GM12878 (cell line): ENCODE data around the gene PCDHGC3. TPM values are rescaled to one million over a fixed set of nuclear protein-coding genes. Genes with fewer than 3 reads are reported as not detected.

Experiments
- ATAC-seq: fragments of 200-7000 bp; cut with Tn5 transposase; 3 replicates; pipeline ENCODE4 v1.9.1; 2020; ENCODE audit warnings: mild to moderate bottlenecking, moderate library complexity
- BruUV-seq: library from RNA; stranded (reverse); fragments of 400-500 nt; replicated peaks from 2 replicates; lab custom pipeline; 2021; lab: Mats Ljungman, UMichigan
- CTCF ChIA-PET: fragments of 300-600 bp; sonication (Branson Sonifier 250); formaldehyde crosslinking; extraction: SDS; loops from one replicate; lab custom pipeline; 2021; ENCODE audit warnings: inconsistent platforms; lab: Yijun Ruan, JAX
- POLR2A ChIA-PET: fragments of 350-600 bp; formaldehyde crosslinking; extraction: SDS; loops from one replicate; lab custom pipeline; 2021; ENCODE audit warnings: inconsistent platforms; lab: Charles Lee
- RAD21 ChIA-PET: fragments of 300-600 bp; sonication (Branson Sonifier 250); formaldehyde crosslinking; loops from one replicate; lab custom pipeline; 2023; ENCODE audit warnings: antibody characterized with exemption; ENCODE audit not compliant: unreplicated experiment; lab: Charles Lee
- SMC1A ChIA-PET: fragments of 300-600 bp; sonication (Branson Sonifier 250); formaldehyde crosslinking; loops from one replicate; lab custom pipeline; 2023; ENCODE audit not compliant: unreplicated experiment, uncharacterized antibody; lab: Charles Lee
- DNase-seq: peaks from one replicate; pipeline ENCODE4 v3.0.0-alpha.2; 2011; ENCODE audit warnings: low read depth, low spot score
- FAIRE-seq: peaks from 3 replicates; lab custom pipeline; 2011; peaks lifted over from hg19 to GRCh38; lab: Jason Lieb, UNC
- H2AFZ ChIP-seq: 2 replicates; pipeline ENCODE4 v1.6.0; 2011; ENCODE audit warnings: low read depth, low read length, control low read depth; ENCODE audit not compliant: control insufficient read depth
- H3K27ac ChIP-seq: 2 replicates; pipeline ENCODE4 v1.5.1; 2011; ENCODE audit warnings: control low read depth; ENCODE audit not compliant: control insufficient read depth, insufficient read depth
- H3K27me3 ChIP-seq, 2 experiments: replicated peaks in 1 of 2; 2 replicates each; pipeline versions ENCODE4 v1.6.0 to v1.6.1; 2011; ENCODE audit warnings: low read length in 1 of 2; ENCODE audit not compliant: control insufficient read depth in 2 of 2, insufficient read depth in 2 of 2
- H3K36me3 ChIP-seq, 2 experiments: 2 replicates each; pipeline ENCODE4 v1.5.1; 2011; ENCODE audit warnings: low read length in 1 of 2; ENCODE audit not compliant: control insufficient read depth in 2 of 2, insufficient read depth in 2 of 2
- H3K4me1 ChIP-seq: 2 replicates; pipeline ENCODE4 v1.6.1; 2011; ENCODE audit warnings: mild to moderate bottlenecking, low read length, moderate library complexity, mixed read lengths; ENCODE audit not compliant: control insufficient read depth, insufficient read depth
- H3K4me2 ChIP-seq: 2 replicates; pipeline ENCODE4 v1.6.0; 2011; ENCODE audit warnings: control low read depth; ENCODE audit not compliant: control insufficient read depth, insufficient read depth
- H3K4me3 ChIP-seq: fragments of 200-600 bp; sonication (generic); 2 replicates; pipeline ENCODE4 v1.5.1; 2016
- H3K79me2 ChIP-seq: 2 replicates; pipeline ENCODE4 v1.6.0; 2011; ENCODE audit warnings: low read length; ENCODE audit not compliant: control insufficient read depth, insufficient read depth
- H3K9ac ChIP-seq: 2 replicates; pipeline ENCODE4 v1.8.0; 2011; ENCODE audit warnings: low read length, control low read depth, mixed read lengths; ENCODE audit not compliant: control insufficient read depth, insufficient read depth
- H3K9me3 ChIP-seq: replicated peaks from 3 replicates; pipeline ENCODE4 v1.5.1; 2011; ENCODE audit warnings: mild to moderate bottlenecking, low read length; ENCODE audit not compliant: control insufficient read depth, insufficient read depth
- H4K20me1 ChIP-seq: 2 replicates; pipeline ENCODE4 v1.6.0; 2011; ENCODE audit not compliant: control insufficient read depth, insufficient read depth
- IRF4 ChIP-seq: IDR thresholded peaks from 2 replicates; pipeline ENCODE4 v1.6.1; 2011; ENCODE audit warnings: low read depth, low read length
- NR2F1 ChIP-seq: fragments of 450-650 bp; conservative IDR thresholded peaks from 2 replicates; pipeline ENCODE4 v1.6.1; 2017; ENCODE audit warnings: mild to moderate bottlenecking
- STAT3 ChIP-seq: IDR thresholded peaks from 2 replicates; pipeline ENCODE4 v1.6.1; 2011; ENCODE audit warnings: low read depth, low read length, improper control_type of control experiment
- YY1 ChIP-seq: IDR thresholded peaks from 2 replicates; pipeline ENCODE4 v1.6.1; 2011; ENCODE audit warnings: low read depth, mild to moderate bottlenecking, low read length
- ZNF687 ChIP-seq: fragments of 450-650 bp; IDR thresholded peaks from 2 replicates; pipeline ENCODE4 v1.6.1; 2017; ENCODE audit warnings: mild to moderate bottlenecking, moderate library complexity
- WGBS: methylation state at CpG from one replicate; pipeline ENCODE4 v1.1.6; 2016; ENCODE audit warnings: low lambda C conversion rate; ENCODE audit not compliant: insufficient replicate concordance, insufficient coverage; ENCODE audit errors: missing lambda C conversion rate; 5-methylcytosine and 5-hydroxymethylcytosine counted together
- in situ Hi-C: fragments of 300-500 bp; cut with MboI; formaldehyde crosslinking; loops from 9 replicates; pipeline ENCODE4 v1.14.3; 2018; ENCODE audit warnings: mixed read lengths
- intact Hi-C: fragments of 100-400 bp; cut with micrococcal nuclease; formaldehyde crosslinking; loops from one replicate; pipeline ENCODE4 v1.14.2; 2022; ENCODE audit not compliant: unreplicated experiment
- polyA plus RNA-seq, 11 experiments: library from polyadenylated mRNA; depleted of rRNA in 4 of 11; unstranded in 6 of 11; stranded (reverse) in 5 of 11; fragments of >200 nt; fragmentation: Nextera tagmentation in 4 of 11; fragmentation: Illumina TruSeq in 1 of 11; extraction: Ambion mirVana in 4 of 11; extraction: Trizol in 1 of 11; gene quantifications; 1 replicate in 1 of 11; 2 replicates in 10 of 11; pipeline versions ENCODE4 v1.2.1 to v1.2.3, GENCODE V29; 2011 to 2016; ENCODE audit warnings: inconsistent platforms in 2 of 11, missing spikeins in 2 of 11, low read depth in 1 of 11
- total RNA-seq, 4 experiments: library from RNA; depleted of rRNA in 3 of 4; stranded (reverse); fragments of >200 nt in 3 of 4; fragmentation: Illumina TruSeq in 1 of 4; extraction: Trizol in 1 of 4; gene quantifications; 2 replicates each; pipeline versions ENCODE4 v1.2.1 to v1.2.3, GENCODE V29; 2013 to 2021

Gene PCDHGC3
- total and polyA plus RNA-seq, 10 of the 15 experiments (the other 5 are each of a cell fraction or from before 2014, with no cell fraction given), result 0.53 to 22.1 (median 12.0) TPM

DNA sequence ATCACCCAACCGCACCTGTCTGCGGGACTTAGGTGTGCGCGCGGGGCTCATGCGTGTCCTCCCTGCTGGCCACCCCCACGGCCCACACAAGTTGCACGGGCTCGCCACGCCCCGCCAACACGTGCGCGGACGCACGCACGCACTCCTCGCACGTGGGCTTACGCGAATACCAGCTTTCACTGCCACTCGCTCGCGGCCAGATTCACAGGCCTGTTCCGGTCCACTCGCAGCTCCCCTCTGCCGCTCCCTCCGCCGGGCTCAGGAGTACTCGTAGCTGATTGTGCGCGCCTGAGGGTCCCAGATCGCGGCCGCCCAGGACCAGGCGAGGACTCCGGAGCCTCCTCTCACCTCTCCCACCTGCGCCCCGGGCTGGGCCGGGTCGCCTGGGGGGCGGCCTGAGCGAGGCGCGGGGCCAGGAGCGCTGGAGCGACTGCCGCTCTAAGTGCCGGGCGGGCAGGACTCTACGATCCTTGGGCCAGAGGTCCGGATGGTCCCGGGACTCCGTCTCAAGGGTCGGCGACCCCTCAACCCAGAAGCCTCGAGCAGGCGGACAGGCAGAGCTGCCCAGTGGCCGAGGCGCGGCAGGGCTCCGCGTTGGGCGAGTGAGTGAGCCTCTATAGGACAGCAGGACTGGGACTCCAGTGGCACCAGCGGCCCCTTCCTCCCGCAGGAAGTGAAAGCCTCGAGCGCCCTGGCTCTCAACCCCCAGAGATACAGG lies 16.6 kb downstream of the PCDHGC3 start (continued):
- TF ChIP-seq STAT3 (no peak), NR2F1 (no peak), ZNF687 (peak; percentile 89)

DNA sequence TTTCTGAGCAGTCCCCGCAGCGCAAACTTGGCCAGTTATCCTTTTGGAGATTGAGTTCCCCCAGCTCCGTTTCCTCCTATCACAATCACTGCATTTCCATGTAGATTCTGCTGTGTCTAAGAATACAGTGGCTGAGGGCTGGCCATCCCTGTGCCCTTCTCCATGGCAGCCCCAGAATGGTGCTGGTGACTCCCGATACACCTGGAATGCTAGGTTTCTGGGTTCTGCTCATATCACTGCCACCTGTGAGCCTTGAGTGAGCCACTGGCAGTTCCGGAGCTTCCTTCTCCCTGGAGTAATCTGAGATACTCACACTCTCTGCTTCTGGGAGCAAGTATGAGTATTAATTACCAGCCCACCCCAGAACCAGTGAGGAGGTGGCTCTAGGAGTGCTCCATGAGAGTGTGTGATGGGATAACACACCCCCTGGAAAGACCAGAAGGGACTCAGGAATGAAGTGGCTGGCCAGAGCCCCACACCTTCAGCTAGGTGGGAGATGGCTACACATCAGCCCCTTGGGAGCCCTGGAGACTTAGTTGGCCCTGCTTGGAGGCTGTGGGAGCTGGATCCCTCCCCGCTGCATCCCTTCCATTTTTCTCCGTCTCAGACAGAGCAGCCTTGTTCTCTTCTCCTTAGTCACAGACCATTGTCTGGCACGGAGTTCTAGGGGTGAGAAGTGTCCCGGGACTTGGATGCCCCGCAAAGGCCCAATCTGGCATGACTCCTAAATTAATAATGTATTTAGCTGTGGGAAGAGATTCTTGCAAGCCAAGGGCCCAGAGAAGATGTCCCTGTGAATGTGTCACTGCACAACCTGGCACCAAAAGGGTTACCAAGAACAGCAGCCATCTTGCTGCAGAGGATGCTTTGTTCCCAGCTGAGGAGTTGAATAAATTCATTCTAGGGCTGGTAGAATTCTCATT lies 18.0 kb downstream of the PCDHGC3 start:
- H3K27me3 ChIP-seq, result no peaks in the 10 kb centered on the region; a peak in 1 of 4 replicates
- RAD21 ChIA-PET, result interaction anchor here (1.0 kb wide), 2 partner anchors 28 to 71 kb away, joined by 3 read pairs; no protein-coding TSS in a partner anchor
- intact Hi-C loops, result no loop called here
- no peaks in the 10 kb centered on the region for H4K20me1 ChIP-seq
- no peak overlapping the region for H3K27ac ChIP-seq
- DNase-seq, result no peak
- H3K4me2 ChIP-seq, result no peak overlapping the region
- no peak overlapping the region for H3K9ac ChIP-seq
- peaks cover 24% of the 10 kb centered on the region for H3K4me1 ChIP-seq
- 97% methylated on average over 10 of the region's 10 CpGs for WGBS
- no peak for TF ChIP-seq IRF4
- TF ChIP-seq YY1, result 0 out of 2 replicates have a peak, but pooled peaks have one; percentile 32
- TF ChIP-seq, all 136 proteins: peak for 1
- POLR2A ChIA-PET, result interaction anchor here (0.7 kb wide), 1 partner anchor 13 kb away, joined by 3 read pairs; no protein-coding TSS in a partner anchor
- in situ Hi-C loops, result no loop called here
- H3K79me2 ChIP-seq, result no peaks in the 10 kb centered on the region
- H3K36me3 ChIP-seq, result no peaks in the 10 kb centered on the region
- ATAC-seq, result no peak
- no TSS peak for BruUV-seq
- no peak overlapping the region for H2AFZ ChIP-seq
- CTCF ChIA-PET, result interaction anchor here (0.8 to 3.4 kb wide), 11 partner anchors 12 to 98 kb away, joined by 3 to 19 read pairs (median 5); no protein-coding TSS in a partner anchor
- no peak overlapping the region for H3K4me3 ChIP-seq
- FAIRE-seq, result no peak
- SMC1A ChIA-PET, result interaction anchor here (1.0 to 2.0 kb wide), 6 partner anchors 9 to 19 kb away, joined by 3 to 6 read pairs (median 3); partner anchors contain the start of gene PCDHGC3
- no peaks in the 10 kb centered on the region; the same call in 2 of the 3 replicates for H3K9me3 ChIP-seq
